Measurements from ENCODE around the gene STX2.

GRCh38 chr12:130875193-130875592, 36.1 kb upstream of the STX2 start:
- no peak for TF ChIP-seq EP300 (IDR thresholded peaks at IDR 0.05)
- no peak for TF ChIP-seq CEBPB (IDR thresholded peaks at IDR 0.05)
- TF ChIP-seq CTCF (IDR thresholded peaks at IDR 0.05) = no peak
- TF ChIP-seq REST (IDR thresholded peaks at IDR 0.05) = no peak
- no peak for TF ChIP-seq RAD21 (conservative IDR thresholded peaks at IDR 0.05 in 1 of 2, IDR thresholded peaks at IDR 0.05 in 1 of 2)
- TF ChIP-seq POLR2A (IDR thresholded peaks at IDR 0.05; ENCODE audit: low read length) = no peak
- no peak for TF ChIP-seq E2F6 (IDR thresholded peaks at IDR 0.05; ENCODE audit: borderline replicate concordance, low read depth)

Data from A549 (cell line).